C4-2B (cell line): ENCODE results near the gene HOXD3.
A peak's percentile ranks its signal among the peaks of the same experiment; 100 is the strongest.

ENCODE experiments used
- H3K27ac ChIP-seq: fragments of 450-650 bp; 2 replicates; pipeline ENCODE4 v1.5.1; 2017
- CTCF ChIP-seq: fragments of 450-650 bp; conservative IDR thresholded peaks from 2 replicates; pipeline ENCODE4 v1.5.1; 2017; ENCODE audit warnings: mild to moderate bottlenecking
- ZFX ChIP-seq: fragments of 450-650 bp; IDR thresholded peaks from 2 replicates; pipeline ENCODE4 v1.6.1; 2017

The HOXD3 gene

DNA sequence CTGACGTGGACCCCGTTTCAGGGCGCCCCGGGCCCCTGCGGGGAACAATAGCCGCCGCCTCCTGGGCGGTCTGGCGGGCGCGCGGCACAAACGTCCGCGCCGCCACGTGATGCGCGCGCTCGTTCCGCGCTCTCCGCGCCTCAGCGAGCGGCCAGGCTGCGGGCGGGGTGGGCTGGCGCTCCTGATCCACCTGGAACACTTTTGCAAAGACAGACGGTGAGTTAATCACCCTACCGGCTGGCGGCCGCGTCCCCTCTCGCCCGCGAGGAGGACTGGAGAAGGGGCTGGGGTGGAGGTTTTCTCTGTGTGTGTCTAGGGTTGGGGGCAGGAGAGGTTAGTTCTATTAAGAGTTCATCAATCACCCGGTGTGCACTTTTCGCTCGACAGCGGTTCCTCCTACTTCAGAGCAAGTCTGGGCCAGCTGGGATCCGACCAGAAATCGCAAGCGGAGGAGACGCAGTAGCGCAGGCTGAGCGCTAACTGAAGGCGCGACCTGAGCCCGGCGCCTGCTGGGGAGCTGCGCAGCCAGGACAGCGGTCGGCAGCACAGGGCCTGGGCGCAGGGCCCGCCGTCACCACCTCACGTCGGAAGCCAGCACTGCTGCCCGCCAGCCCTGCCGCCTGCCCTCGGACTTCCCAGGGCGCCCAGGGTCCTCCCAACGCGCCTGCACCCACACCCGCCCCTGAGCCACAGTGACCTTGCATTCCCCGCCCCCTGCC, 21.1 kb downstream of the HOXD3 start:
- peak overlapping the region; percentile 4; the same call in 1 of the 2 replicates for H3K27ac ChIP-seq
- no peak for TF ChIP-seq ZFX
- TF ChIP-seq CTCF: no peak

DNA sequence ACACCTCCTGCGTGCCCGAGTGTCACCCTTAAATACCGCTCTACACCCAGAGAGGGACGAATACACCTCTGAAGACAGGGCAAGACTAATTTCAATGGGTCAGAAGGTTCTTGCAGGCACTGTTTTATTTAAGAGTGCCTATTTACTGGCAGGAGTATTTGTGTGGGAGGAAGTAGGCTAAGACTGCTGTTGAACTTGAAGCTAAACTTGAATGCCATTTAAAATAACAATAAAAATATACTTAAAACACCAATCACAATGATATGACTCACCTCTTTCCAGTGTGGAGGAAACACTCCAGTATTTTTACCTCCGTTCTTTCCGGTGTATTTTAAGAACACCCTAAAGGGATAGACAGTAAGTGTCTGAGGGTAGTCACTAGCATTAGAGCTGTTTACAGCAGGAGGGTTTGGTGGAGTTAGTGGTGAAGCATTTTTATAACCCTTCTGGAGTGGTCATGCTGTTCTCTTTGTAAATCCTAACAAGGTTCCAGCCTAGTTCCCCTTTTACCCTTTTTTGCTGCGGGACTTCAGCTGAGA, 21.7 kb downstream of the HOXD3 start:
- TF ChIP-seq CTCF (no peak), ZFX (no peak)
- H3K27ac ChIP-seq: no peak overlapping the region

GRCh38 chr2:176181551-176181950, 24.4 kb downstream of the HOXD3 start:
- no peak overlapping the region for H3K27ac ChIP-seq
- TF ChIP-seq CTCF (no peak), ZFX (no peak)

DNA sequence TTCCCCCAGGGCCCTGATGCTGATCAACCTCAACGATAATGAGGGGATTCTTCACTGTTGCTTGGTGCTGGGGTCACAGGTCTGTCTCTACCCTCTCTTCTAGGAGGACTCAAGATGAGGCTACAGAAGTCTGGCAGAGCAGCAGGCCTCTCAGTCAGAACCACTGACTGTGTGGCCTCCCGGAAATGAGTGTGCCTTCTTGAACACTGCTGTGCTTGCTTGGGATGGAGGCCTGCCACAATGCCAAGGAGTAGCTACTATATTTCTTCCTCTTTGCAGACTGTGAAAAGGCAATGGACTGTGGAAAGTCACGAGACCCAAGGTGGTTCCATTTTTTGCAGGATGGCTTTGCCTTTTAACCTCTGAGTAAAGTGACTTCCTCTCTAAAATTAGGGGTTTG, 25.6 kb downstream of the HOXD3 start:
- TF ChIP-seq ZFX (no peak), CTCF (no peak)
- H3K27ac ChIP-seq: no peak overlapping the region

GRCh38 chr2:176184749-176185148, 27.6 kb downstream of the HOXD3 start:
- TF ChIP-seq ZFX (no peak), CTCF (no peak)
- no peak overlapping the region for H3K27ac ChIP-seq

DNA sequence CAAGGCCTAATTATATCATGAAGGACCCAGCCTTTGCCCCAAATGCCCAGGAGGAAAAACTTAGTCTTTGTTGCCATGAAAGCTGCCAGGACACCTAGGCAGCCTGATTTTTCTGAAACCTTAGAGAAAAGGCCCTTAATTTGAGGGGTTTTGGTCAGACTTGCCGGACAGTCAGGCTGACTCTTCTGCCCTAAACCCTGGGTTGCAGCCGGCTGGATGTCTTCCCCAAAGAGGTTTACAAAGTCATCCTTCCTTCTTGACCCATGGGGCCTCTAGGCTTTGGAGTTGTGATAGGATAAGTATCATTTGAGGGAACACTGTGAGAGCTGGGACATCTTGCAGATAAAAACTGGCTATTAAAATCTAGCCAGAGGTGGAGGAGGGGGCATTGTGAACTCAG, 28.9 kb downstream of the HOXD3 start:
- H3K27ac ChIP-seq: no peak overlapping the region
- TF ChIP-seq ZFX (no peak), CTCF (no peak)

DNA sequence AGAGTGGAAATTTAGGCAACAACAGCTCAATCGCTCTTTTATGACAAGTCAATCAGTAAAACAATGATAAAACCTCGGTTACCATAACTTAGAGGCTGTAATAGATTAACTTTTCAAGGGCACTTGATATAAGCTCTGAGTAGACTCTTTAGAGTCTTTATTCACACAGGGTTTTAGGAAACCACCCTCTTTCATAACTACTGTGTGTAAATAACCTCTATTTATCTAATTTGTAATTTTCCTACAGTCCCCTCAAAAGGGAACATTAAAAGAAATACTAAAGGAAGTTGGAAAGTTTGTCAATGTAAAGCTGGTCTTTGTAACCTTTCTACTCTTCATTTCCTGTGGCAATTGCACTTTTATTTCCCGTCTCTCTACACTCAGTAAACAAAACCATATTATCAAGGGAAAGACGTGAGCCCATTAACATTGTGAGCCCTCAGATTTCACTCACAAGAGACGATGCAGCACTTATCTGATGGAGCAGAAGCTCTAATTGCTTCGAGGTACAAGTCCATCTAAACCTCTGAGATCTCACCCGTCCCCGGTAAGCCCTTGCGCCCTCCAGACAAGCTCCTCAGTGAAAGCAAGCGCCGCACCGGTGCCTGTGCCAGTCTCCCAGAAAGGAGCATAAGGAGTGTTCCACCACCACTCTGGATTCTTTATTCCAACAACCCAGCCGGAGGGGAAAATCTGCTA, 30.2 kb downstream of the HOXD3 start:
- H3K27ac ChIP-seq: no peak overlapping the region
- no peak for TF ChIP-seq ZFX
- TF ChIP-seq CTCF: no peak
